DMS114 treated with DMSO at 0.1 percent for 48 hours (cell line): ENCODE results near the gene SMYD1.

Experiments
- DNase-seq: peaks from one replicate; lab custom pipeline; 2025; ENCODE audit not compliant: unreplicated experiment; lab: John Stamatoyannopoulos, UW

Gene SMYD1

GRCh38 chr2:88055371-88056128, 12.1 kb upstream of the SMYD1 start, which contains the start of gene KRCC1:
Gene KRCC1, minus strand, starts transcription at chr2:88055783. Its CDS starts 27,220 bp downstream, at chr2:88028563.
- peak; percentile 88 for DNase-seq

- no peak for DNase-seq
Measured at GRCh38 chr2:88057437-88057844, 10.2 kb upstream of the SMYD1 start.

GRCh38 chr2:88058191-88058590, 9.4 kb upstream of the SMYD1 start:
- no peak for DNase-seq

DNA sequence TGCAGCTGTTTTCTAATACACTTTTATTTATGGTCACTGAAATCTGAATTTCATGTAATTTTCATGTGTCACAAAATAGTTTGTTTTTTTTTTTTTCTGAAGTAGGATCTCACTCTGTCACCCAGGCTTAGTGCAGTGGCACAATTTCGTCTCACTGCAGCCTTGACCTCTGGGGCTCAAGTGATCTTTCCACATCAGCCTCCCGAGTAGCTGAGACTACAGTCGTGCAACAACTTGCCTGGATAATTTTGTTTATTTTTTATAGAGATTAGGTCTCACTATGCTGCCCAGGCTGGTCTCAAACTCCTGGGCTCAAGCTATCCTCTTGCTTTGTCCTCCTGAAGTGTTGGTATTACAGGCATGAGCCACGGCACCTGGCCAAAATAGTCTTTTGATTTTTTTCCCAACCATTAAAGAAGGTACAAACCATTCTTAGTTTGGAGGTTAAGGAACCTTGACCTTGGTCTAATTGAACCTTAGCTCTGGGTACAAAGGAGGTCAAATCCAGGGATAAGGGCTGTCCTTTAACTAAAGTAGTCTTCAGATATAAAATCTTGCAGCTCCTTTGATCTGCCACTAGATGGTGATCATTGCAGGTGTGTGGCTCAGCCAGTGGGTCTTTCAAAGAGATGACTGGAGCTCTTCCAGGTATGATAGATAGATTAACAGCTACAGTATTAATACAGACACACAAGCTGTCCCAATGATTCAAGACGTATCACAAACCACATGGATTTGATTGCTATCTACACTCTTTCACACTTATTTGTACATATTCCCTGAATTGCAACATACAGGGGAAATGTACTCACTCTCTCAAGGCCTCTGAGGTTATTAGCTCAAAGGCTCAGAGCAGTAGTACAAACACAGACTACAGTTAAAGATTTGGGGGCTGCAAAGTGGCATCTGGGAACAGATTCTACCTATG, 7.4 kb upstream of the SMYD1 start:
- peak; percentile 54 for DNase-seq

DNA sequence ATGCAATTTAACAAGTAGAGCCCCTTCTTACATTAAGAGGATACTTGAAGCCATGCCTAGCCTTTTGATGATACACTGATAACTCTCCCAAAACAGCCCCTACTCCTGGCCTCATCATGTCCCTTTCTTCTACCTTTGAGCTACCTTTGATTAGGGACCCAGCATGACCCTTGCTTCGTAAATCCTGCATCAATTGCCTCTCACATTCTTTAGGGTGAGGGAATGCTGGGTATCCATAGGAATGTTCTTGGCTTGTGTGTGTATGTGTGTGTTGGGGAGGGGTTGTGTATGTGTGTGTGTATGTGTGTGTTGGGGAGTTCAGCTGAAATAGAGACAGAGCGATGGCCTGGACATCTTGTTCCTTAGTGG, 6.7 kb upstream of the SMYD1 start:
- no peak for DNase-seq

DNA sequence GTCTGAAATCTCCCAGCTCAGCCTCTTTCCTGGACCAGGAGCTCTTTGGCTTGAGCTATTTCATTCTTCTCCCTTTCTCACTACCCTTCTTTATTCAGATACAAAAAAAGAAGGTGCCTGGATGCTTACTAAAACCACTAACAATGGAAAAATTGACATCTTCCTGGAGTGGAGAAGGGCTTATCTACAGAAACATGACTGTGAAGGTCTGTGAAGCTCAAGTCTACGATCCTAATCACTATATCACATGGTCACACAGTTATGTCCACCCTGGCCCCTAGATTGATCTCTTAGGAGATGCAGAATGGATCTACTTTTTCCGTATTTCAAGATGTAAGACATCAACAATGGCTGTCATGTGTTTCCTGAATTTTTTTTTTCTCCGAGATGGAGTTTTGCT, 6.3 kb upstream of the SMYD1 start:
- DNase-seq, result no peak

DNA sequence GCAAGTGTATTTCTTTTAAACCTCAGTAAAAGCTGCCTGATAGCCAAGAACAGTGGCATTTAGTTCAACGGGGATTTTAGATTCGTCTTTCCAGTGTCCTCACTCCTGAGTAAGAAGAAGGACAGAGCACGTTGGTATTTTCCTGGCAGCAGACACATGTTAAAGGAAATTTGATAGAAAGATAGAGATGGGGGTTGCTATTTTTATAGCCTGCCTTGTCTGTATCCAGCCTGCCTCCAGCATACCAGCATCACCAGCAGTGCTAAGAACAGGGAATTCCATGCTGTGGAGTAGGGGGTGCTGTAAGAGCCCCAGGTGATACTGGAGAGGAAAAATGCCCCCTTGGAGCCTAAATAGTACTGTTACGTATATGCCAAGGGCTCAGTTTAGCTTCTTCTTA, 1.1 kb upstream of the SMYD1 start:
- no peak for DNase-seq

DNA sequence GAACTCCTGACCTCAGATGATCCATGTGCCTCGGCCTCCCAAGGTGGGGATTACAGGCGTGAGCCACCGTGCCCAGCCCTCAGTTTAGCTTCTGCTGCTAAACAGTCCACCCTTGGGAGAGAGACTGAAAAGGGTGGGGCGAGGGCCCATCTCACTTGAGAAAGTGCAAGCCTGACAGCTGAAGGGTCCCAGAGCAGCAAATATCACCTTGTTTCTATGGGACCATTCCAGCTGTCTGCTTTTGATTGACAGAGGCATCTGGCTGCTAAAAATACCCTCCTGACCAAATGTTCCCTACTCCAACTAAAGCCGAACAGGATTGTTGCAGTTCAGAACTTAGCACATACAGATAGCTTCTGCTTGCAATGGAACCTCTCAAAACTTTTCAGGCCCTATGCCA, 436 bp upstream of the SMYD1 start:
- no peak for DNase-seq

DNA sequence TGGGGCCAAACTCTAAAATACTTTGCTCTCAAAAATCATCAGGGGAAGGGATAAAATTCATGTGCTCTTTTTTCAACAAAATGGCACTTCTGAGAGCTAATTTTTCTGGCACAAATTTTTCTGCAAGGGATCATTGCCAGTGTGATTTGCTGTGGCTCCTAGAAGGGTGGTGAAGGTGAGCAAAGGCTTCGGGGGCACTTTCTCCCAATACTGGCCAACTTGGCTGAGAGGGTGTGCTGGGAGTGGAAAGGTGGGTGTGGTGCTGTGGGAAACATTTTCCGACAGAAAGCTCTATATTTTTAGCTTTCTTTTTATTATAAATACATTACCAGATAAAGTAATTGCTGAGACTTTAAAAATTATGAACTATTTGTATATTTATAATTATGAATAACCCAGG, 419 bp downstream of the SMYD1 start:
- DNase-seq, result no peak

GRCh38 chr2:88069117-88069516, 1.5 kb downstream of the SMYD1 start:
- no peak for DNase-seq

DNA sequence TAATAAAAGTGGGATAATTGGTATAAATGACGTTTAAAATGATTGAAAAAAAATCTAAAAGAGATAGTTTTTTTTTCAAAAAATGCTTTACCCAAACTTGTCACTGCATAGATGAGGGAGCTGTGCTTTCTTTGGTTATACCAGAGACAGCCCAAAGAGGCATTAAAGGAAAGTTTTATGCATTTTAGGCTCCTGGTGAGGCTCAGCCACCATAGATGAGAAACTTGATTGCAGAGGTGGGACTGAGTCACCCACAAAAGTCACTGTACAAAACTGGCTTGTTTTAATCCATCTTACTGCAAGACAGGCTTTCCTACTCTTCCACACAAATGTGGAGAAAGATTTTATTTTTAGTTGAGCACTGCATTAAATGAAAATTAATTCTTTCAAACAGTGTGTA, 2.4 kb downstream of the SMYD1 start:
- DNase-seq, result no peak

GRCh38 chr2:88071365-88071764, 3.7 kb downstream of the SMYD1 start:
- no peak for DNase-seq

DNA sequence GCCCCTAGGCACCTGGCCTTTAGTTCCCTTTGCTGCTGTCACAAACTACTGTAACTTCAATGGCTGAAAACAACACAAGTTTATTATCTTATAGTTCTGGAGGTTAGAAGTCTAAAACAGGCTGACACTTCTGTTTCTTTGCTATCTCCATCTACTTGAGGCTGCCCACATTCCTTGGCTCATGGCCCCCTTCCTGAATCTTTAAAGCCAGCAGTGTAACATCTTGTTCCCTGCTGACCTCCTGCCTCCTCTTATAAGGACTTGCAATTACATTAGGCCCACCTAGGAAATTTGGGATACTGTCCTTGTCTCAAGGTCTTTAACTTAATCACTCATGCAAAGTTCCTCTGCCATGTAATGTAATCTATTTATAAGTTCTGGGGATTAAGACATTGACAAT, 6.5 kb downstream of the SMYD1 start:
- no peak for DNase-seq

GRCh38 chr2:88074854-88075292, 7.2 kb downstream of the SMYD1 start:
- no peak for DNase-seq

DNA sequence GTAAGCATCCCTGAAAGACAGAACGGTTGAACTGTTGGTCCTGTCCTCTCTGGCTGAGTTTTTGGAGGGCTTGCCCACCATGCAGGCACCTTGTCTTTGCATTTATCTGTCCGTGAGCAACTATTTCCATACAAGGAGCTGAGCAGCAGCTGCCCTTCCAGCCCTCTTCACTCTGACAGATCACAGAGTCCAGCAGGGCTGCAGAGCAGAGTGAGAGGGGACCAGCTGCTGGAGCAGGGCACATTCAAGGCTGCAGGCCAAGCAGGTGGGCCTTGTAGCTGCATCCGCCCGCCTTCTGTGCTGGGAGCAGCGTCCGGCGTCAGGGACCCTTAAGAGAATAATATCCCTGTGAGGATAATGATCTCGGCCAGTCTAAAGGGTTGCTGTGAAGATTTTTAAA, 9.5 kb downstream of the SMYD1 start:
- DNase-seq, result no peak

- no peak for DNase-seq
Measured at GRCh38 chr2:88078643-88079172, 11.1 kb downstream of the SMYD1 start.

DNA sequence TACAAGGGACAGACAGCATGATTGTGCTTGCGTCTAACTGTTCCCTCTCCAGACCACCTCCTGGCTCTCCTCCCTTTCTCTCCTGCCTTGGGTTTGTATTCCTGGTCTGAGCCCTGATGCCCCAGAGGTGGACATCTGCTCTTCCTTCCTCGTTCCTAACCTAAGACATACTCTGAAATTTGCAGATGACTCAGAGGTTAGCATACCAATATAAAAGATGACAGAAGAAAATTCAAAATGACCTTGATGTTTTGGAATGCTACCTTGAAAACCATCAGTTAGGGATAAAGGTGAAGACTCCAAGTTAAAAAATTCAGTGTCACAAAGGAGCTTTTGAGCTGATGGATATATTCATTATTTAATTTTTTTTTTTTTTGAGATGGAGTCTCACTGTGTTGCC, 12.9 kb downstream of the SMYD1 start:
- no peak for DNase-seq

- DNase-seq, result no peak
Measured at GRCh38 chr2:88081924-88082608, 14.4 kb downstream of the SMYD1 start.

DNA sequence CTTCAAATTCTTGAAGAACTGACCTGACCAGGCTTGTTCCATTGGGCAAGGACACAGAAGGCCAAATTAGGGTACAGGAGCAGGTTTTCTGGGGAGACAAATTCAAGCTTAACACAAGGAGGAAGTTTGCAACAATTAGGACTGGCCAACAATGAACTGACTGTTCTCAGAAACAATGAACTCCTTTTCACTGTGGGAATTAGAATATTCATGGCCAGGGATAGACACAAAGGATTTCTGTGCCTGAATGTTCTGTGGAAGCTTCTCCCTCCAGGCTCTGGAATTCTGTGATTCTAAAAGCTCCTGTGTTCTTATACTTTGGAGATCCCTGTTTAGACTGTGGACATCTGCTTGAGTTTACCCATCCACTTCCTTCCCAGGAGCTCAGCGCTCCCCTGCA, 15.2 kb downstream of the SMYD1 start:
- no peak for DNase-seq

DNA sequence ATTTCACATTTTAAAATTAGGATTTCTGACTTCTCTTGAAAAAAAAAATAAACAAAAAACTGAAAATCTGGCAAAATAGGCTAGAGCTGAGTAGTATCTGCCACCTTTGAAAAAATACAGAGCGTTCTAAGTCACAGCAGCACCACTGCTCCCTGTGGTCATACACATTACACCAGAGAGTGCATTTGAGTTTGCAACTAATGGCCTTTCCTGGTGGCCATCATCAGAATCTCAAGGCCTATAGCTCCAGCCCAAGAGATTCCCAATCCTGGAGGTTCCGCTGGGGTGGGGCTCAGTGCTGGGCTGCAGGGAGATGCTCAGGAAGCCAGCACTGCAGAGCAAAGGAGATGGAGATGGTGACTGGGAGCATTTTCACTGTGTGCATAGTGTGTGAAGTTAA, 17.5 kb downstream of the SMYD1 start:
- no peak for DNase-seq

GRCh38 chr2:88085602-88086001, 18.0 kb downstream of the SMYD1 start:
- DNase-seq, result no peak
